Neural cell (in vitro differentiated cells): ENCODE measurements around the gene GPC5. TPM values are rescaled to one million over a fixed set of nuclear protein-coding genes. Genes with fewer than 3 reads are reported as not detected.

Experiments used
- H2AFZ ChIP-seq: fragments of 200-600, 300-800 bp; sonication (generic), shearing (Covaris generic); 2 replicates; pipeline ENCODE4 v1.6.0; 2014; ENCODE audit warnings: low read depth, mild to moderate bottlenecking, antibody characterized with exemption, low read length, moderate library complexity
- H3F3A ChIP-seq: fragments of 200-600 bp; shearing (Covaris generic); 2 replicates; pipeline ENCODE4 v1.6.1; 2016; ENCODE audit warnings: mild to moderate bottlenecking, moderate library complexity, mixed read lengths, antibody characterized with exemption, low read length; ENCODE audit not compliant: insufficient read depth, poor library complexity, severe bottlenecking
- H3K27ac ChIP-seq: fragments of 200-600, 300-800 bp; sonication (generic), shearing (Covaris generic); 2 replicates; pipeline ENCODE4 v1.5.1; 2014; ENCODE audit warnings: mild to moderate bottlenecking, low read length, moderate library complexity
- H3K27me3 ChIP-seq: fragments of 300-800, 200-600 bp; sonication (generic), shearing (Covaris generic); 2 replicates; pipeline ENCODE4 v1.6.0; 2014; ENCODE audit warnings: mild to moderate bottlenecking, low read depth, low read length, moderate library complexity; ENCODE audit not compliant: insufficient read depth
- H3K36me3 ChIP-seq: fragments of 300-800, 200-600 bp; sonication (generic), shearing (Covaris generic); 2 replicates; pipeline ENCODE4 v1.5.1; 2014; ENCODE audit warnings: mild to moderate bottlenecking, antibody characterized with exemption, low read length, moderate library complexity; ENCODE audit not compliant: insufficient read depth
- H3K4me2 ChIP-seq: fragments of 300-800, 200-600 bp; sonication (generic), shearing (Covaris generic); 2 replicates; pipeline ENCODE4 v1.6.0; 2014; ENCODE audit warnings: mild to moderate bottlenecking, low read length
- H3K4me3 ChIP-seq: fragments of 300-800, 200-600 bp; sonication (generic), shearing (Covaris generic); 2 replicates; pipeline ENCODE4 v1.5.1; 2014; ENCODE audit warnings: mild to moderate bottlenecking, low read length, moderate library complexity
- H3K79me2 ChIP-seq: fragments of 200-600 bp; shearing (Covaris generic); replicated peaks from 2 replicates; pipeline ENCODE4 v1.6.0; 2014; ENCODE audit warnings: mild to moderate bottlenecking, low read length, moderate library complexity; ENCODE audit not compliant: insufficient read depth
- H3K9ac ChIP-seq: fragments of 300-800, 200-600 bp; sonication (generic), shearing (Covaris generic); 2 replicates; pipeline ENCODE4 v1.6.1; 2016; ENCODE audit warnings: mild to moderate bottlenecking, low read length, mixed read lengths
- H3K9me2 ChIP-seq: fragments of 200-600 bp; shearing (Covaris generic); 2 replicates; pipeline ENCODE4 v1.6.1; 2016; ENCODE audit warnings: mild to moderate bottlenecking, low read length, mixed read lengths; ENCODE audit not compliant: insufficient read depth
- H3K9me3 ChIP-seq: fragments of 200-600, 300-800 bp; sonication (generic), shearing (Covaris generic); 2 replicates; pipeline ENCODE4 v1.6.1; 2016; ENCODE audit warnings: mild to moderate bottlenecking, mixed run types, low read length, moderate library complexity, mixed read lengths
- H4K20me1 ChIP-seq: fragments of 200-600 bp; shearing (Covaris generic); 2 replicates; pipeline ENCODE4 v1.6.1; 2016; ENCODE audit warnings: mild to moderate bottlenecking, mixed run types; ENCODE audit not compliant: insufficient read depth
- EP300 ChIP-seq: fragments of 450-650 bp; conservative IDR thresholded peaks from 2 replicates; pipeline ENCODE4 v1.6.1; 2014; ENCODE audit warnings: antibody characterized with exemption, mild to moderate bottlenecking, moderate library complexity; ENCODE audit not compliant: poor library complexity, severe bottlenecking
- EZH2 ChIP-seq: fragments of 200-600, 300-800 bp; shearing (Covaris generic), sonication (generic); IDR thresholded peaks from 2 replicates; pipeline ENCODE4 v1.6.1; 2014; ENCODE audit warnings: antibody characterized with exemption, low read length, borderline replicate concordance, mild to moderate bottlenecking; ENCODE audit not compliant: insufficient read depth, poor library complexity, severe bottlenecking
- MXI1 ChIP-seq: fragments of 450-650 bp; conservative IDR thresholded peaks from 2 replicates; pipeline ENCODE4 v1.6.1; 2014; ENCODE audit warnings: antibody characterized with exemption, mild to moderate bottlenecking; ENCODE audit not compliant: poor library complexity, severe bottlenecking
- POLR2AphosphoS5 ChIP-seq: IDR thresholded peaks from 2 replicates; pipeline ENCODE4 v1.6.1; 2012
- RAD21 ChIP-seq: fragments of 450-650 bp; conservative IDR thresholded peaks from 2 replicates; pipeline ENCODE4 v1.6.1; 2014; ENCODE audit warnings: antibody characterized with exemption, mild to moderate bottlenecking, moderate library complexity
- REST ChIP-seq: IDR thresholded peaks from 2 replicates; pipeline ENCODE4 v1.6.1; 2012; ENCODE audit warnings: borderline replicate concordance
- SMC3 ChIP-seq: fragments of 450-650 bp; conservative IDR thresholded peaks from 2 replicates; pipeline ENCODE4 v1.6.1; 2014; ENCODE audit warnings: antibody characterized with exemption, mild to moderate bottlenecking, moderate library complexity; ENCODE audit not compliant: poor library complexity
- TAF1 ChIP-seq: IDR thresholded peaks from 2 replicates; pipeline ENCODE4 v1.6.1; 2012; ENCODE audit warnings: low read depth
- polyA plus RNA-seq: library from polyadenylated mRNA; depleted of rRNA; stranded (reverse); fragments of >200 nt; gene quantifications from 2 replicates; pipeline ENCODE4 v1.2.3, GENCODE V29; 2014
- TF ChIP-seq, protein P1 (sequence below): fragments of 450-650 bp; IDR thresholded peaks from 2 replicates; pipeline ENCODE4 v1.5.1; 2014; ENCODE audit warnings: antibody characterized with exemption, mild to moderate bottlenecking, moderate library complexity; ENCODE audit not compliant: poor library complexity, severe bottlenecking

The GPC5 gene
- polyA plus RNA-seq, 1 donor from 2014 or later = 5.0 TPM

GRCh38 chr13:92017737-92018136, 619.3 kb downstream of the GPC5 start:
- TF ChIP-seq SMC3 (no peak), EZH2 (no peak), TAF1 (no peak), MXI1 (no peak), RAD21 (no peak), POLR2AphosphoS5 (no peak), REST (no peak)
- no peak overlapping the region for H3K27ac ChIP-seq
- no peaks in the 10 kb centered on the region for H3K9me3 ChIP-seq
- no peaks in the 10 kb centered on the region for H4K20me1 ChIP-seq
- no peaks in the 10 kb centered on the region for H3K36me3 ChIP-seq
- H3K4me2 ChIP-seq = no peak overlapping the region
- no peaks in the 10 kb centered on the region for H3F3A ChIP-seq
- no peaks in the 10 kb centered on the region for H3K79me2 ChIP-seq
- no peak overlapping the region for H3K4me3 ChIP-seq
- H3K9me2 ChIP-seq = no peaks in the 10 kb centered on the region
- H3K27me3 ChIP-seq = no peaks in the 10 kb centered on the region
- H3K9ac ChIP-seq = no peak overlapping the region
- H2AFZ ChIP-seq = no peak overlapping the region

GRCh38 chr13:92028695-92029094, 630.3 kb downstream of the GPC5 start:
- Histone ChIP-seq H3K79me2 (no peaks in the 10 kb centered on the region), H3K9ac (no peak overlapping the region), H3K36me3 (no peaks in the 10 kb centered on the region), H3K9me2 (no peaks in the 10 kb centered on the region), H4K20me1 (no peaks in the 10 kb centered on the region), H3K27ac (no peak overlapping the region), H3K27me3 (no peaks in the 10 kb centered on the region), H3K4me2 (no peak overlapping the region), H3K9me3 (no peaks in the 10 kb centered on the region), H2AFZ (no peak overlapping the region), H3K4me3 (no peak overlapping the region), H3F3A (no peaks in the 10 kb centered on the region)
- no peak for TF ChIP-seq EP300
- TF ChIP-seq POLR2AphosphoS5 = no peak
- no peak for TF ChIP-seq REST
- TF ChIP-seq RAD21 = no peak
- no peak for TF ChIP-seq MXI1
- TF ChIP-seq TAF1 = no peak
- no peak for TF ChIP-seq SMC3
- TF ChIP-seq, protein P1, sequence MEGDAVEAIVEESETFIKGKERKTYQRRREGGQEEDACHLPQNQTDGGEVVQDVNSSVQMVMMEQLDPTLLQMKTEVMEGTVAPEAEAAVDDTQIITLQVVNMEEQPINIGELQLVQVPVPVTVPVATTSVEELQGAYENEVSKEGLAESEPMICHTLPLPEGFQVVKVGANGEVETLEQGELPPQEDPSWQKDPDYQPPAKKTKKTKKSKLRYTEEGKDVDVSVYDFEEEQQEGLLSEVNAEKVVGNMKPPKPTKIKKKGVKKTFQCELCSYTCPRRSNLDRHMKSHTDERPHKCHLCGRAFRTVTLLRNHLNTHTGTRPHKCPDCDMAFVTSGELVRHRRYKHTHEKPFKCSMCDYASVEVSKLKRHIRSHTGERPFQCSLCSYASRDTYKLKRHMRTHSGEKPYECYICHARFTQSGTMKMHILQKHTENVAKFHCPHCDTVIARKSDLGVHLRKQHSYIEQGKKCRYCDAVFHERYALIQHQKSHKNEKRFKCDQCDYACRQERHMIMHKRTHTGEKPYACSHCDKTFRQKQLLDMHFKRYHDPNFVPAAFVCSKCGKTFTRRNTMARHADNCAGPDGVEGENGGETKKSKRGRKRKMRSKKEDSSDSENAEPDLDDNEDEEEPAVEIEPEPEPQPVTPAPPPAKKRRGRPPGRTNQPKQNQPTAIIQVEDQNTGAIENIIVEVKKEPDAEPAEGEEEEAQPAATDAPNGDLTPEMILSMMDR = no peak
- TF ChIP-seq EZH2 = no peak
